Measurements from ENCODE around the gene USP10. TPM values are rescaled to one million over a fixed set of nuclear protein-coding genes. Genes with fewer than 3 reads are reported as not detected.

USP10 gene
- total RNA-seq, 2 donors from 2014 or later, result 103 to 117 TPM

Other genes starting within 250 kb of the USP10 start
- gene MEAK7, start 195.3 kb upstream of the USP10 start, total RNA-seq, result 10 to 100 TPM; 15.6 to 27.9 TPM
- 100 to 1,000 TPM; 353 to 529 TPM for gene COTL1, start 81.9 kb upstream of the USP10 start, total RNA-seq
- 10 to 100 TPM; 64.2 to 69.5 TPM for gene KLHL36, start 51.5 kb upstream of the USP10 start, total RNA-seq
- under 1 TPM; 0.38 to 0.51 TPM for gene CRISPLD2, start 120.0 kb downstream of the USP10 start, total RNA-seq

Measured in activated T-cell treated with anti-CD3 and anti-CD28 coated beads, Interleukin-2, amount 50 U/mL, for 72 hours (primary cell).